Measurements from ENCODE around the gene METTL24.

Gene METTL24

GRCh38 chr6:110357664-110358552, at the start of gene METTL24:
Gene METTL24 (minus strand): TSS chr6:110358349. CDS start chr6:110358272, 77 bp downstream.
- no peak for DNase-seq (ENCODE audit: low read depth, low spot score)

DNA sequence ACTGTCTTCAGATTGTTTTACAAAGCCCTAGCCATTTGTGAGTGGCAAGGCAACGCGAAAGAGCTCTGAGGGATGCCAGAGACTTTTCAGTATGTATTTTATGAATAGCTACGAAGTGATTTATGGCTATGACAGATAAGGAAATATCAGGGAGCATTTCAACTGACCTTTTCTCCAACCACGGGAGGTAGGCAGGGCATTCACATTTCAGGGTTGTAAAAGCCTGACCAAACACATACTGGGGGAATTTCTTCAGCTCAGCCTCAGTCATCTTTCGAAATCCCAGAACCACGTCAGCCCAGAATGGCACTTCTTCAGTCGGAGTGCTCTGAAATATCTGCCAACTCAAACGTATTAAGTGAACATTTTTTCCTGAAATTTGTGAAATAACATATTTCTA, 46.5 kb upstream of the METTL24 start:
- no peak for DNase-seq (ENCODE audit: low read depth, low spot score)

GRCh38 chr6:110401585-110402176, 43.5 kb upstream of the METTL24 start:
- DNase-seq (ENCODE audit: low read depth, low spot score), result no peak

DNA sequence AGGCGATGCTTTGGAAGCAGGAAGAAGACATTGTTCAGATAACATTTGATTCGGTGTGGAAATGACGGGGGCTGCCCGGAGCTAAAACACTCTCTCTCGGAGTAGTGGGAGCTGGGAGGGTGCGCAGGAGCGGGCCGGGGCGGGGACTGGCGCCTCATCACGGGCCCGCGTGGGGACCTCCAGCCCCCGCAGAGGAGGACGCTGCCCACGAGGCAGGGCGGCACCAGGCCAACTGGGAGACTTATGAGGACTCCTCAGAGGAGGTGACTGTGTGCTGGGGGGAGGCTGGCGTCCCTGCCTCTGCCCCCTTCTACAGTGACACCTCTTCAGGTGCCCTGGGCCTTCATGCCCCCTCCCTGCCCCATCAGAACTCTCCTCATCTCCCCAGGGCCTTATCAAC, 42.1 kb upstream of the METTL24 start:
- no peak for DNase-seq (ENCODE audit: low read depth, low spot score)

GRCh38 chr6:110399219-110400071, 41.3 kb upstream of the METTL24 start:
- DNase-seq (ENCODE audit: low read depth, low spot score), result no peak

DNA sequence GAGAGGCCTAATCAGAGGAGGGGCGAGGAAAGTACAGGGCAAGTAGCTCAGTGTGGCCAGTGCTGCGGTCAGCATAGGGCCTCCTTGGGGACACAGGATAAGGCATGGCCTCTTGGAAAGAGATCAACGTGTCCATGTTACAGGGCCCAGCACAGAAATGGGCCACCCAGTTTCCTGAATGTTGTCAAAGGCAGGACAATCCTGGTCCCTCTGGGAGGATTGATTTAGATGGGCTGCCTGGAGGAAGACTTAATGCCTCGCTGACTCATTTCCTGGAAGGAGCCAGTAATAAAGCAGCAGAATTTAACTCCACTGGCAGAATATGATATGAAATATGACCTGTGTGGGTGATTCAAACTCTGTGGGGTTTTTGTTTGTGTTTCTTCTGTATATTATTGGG, 40.6 kb upstream of the METTL24 start:
- no peak for DNase-seq (ENCODE audit: low read depth, low spot score)

- no peak for DNase-seq (ENCODE audit: low read depth, low spot score)
These were observed 37.1 kb upstream of the METTL24 start for GRCh38 chr6:110395221-110395620.

- DNase-seq (ENCODE audit: low read depth, low spot score), result no peak
These were observed 36.3 kb upstream of the METTL24 start for GRCh38 chr6:110394409-110394808.

DNA sequence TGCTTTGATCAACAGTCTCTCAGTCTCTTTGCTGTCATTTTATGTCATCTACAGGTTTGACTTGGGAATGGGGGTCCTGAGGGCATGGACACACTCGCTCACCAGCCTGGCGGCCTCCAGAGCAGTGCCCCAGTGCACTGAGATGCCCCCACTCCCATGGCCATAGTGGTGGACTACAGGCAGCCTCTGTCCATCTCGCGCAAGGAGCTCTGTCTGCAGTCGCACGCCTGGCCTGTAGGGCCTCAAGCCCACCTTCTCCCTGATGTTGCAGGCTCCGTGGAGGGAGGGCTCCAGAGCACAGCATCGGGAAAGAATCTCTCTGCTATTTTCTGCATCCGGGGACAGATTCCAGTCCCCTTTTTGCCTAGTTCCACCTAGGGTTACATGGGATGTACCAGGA, 34.6 kb upstream of the METTL24 start:
- DNase-seq (ENCODE audit: low read depth, low spot score), result no peak

DNA sequence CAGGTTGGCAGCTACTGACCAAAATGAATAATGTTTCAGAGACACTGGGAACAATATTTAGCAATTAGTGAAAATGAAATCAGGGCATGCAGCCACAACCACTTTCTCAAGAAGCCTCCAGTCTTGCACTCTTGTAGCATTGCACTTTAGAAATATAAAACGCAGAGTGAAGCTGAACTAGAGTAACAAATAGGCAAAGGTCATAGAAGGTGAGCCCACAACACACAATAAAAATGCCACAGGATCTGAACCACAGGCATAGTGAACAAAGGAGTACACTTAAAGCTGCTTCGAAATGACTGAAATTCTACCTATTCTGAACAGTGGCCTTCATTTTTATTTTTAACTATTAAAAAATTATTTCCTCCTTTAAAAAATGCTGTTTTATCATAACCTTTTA, 32.3 kb upstream of the METTL24 start:
- no peak for DNase-seq (ENCODE audit: low read depth, low spot score)

- no peak for DNase-seq (ENCODE audit: low read depth, low spot score)
These were observed 31.7 kb upstream of the METTL24 start for GRCh38 chr6:110389689-110390382.

DNA sequence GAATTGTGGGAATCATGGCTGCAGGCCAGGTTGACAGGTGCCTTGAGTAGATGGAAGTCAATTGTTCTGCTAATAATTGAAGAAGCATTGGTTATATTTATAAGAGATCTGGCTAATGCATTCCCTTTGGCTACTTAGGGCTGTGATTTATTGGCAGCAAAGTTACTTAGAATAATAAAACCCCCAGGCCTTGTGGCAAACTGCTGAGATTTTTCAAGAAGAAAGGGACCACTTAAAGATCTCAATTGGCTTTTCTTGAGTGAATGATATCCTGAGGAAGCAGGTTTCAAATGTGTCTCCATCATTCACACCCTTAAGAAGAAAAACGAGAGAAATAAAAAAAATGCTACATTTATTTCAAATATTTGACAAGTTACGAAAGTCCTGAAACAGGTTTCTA, 29.8 kb upstream of the METTL24 start:
- no peak for DNase-seq (ENCODE audit: low read depth, low spot score)

- no peak for DNase-seq (ENCODE audit: low read depth, low spot score)
These were observed 27.3 kb upstream of the METTL24 start for GRCh38 chr6:110385458-110385863.

DNA sequence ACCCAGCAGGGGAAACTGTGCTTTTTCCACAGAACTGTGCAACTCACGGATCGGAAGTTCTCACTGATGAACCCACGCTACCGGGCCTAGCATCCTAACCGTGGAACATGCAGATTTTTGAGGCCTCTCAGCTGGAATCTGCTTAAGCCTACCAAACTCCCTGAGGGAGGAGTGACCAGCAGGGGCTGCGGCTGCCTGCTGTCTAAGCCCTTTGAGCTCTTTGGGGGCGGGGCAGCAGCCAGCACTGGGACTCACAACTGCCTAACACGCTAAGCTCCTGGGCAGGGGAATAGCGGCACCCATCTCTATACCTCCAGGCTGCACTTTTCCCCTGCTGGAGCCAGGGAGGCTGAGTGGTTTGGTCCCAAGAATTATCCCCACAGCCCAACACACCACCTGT, 20.4 kb upstream of the METTL24 start:
- DNase-seq (ENCODE audit: low read depth, low spot score), result no peak

DNA sequence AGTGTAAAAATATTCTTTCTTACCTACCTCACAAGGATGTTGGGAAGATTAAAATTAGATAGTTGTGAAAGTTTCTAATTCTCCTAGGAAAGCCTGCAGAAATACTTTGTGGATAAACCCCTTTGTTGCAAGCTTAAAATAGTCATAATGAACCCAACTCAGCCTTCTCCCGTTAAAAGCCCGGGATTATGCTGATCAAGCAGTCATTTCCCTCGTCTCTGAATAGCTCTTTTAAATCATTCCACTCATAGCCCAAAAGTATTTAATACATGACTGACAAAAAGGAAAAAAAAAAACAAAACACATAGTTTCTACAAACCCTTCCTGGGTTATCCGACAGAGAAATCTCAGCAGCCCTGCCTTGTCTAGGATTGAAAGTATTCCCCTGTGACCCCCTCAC, 10.9 kb upstream of the METTL24 start:
- DNase-seq (ENCODE audit: low read depth, low spot score), result no peak

GRCh38 chr6:110368284-110368683, 10.1 kb upstream of the METTL24 start:
- DNase-seq (ENCODE audit: low read depth, low spot score), result no peak

- DNase-seq (ENCODE audit: low read depth, low spot score), result no peak
These were observed 9.7 kb upstream of the METTL24 start for GRCh38 chr6:110367825-110368224.

- DNase-seq (ENCODE audit: low read depth, low spot score), result no peak
These were observed 8.8 kb upstream of the METTL24 start for GRCh38 chr6:110366975-110367374.

GRCh38 chr6:110366256-110366655, 8.1 kb upstream of the METTL24 start:
- DNase-seq (ENCODE audit: low read depth, low spot score), result no peak

- DNase-seq (ENCODE audit: low read depth, low spot score), result no peak
These were observed 6.4 kb upstream of the METTL24 start for GRCh38 chr6:110364364-110365105.

DNA sequence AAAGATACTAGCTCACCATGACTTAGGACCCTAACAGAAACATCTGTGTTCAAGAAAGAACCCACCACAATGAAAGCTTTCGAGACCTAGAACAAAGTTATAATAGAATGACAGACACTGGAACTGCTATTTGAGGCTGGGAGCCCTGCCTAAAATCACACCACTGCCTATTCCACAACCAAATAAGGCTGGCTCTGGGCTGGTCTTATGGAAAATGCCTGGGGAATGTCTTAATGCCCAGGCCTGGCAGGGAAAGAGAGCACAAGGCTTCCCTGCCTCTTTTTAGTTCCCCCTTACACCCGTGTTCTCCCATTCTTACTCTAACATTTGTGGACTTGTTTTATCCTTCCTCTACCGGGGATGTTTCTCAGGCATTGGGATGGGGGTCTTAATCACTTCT, 5.6 kb upstream of the METTL24 start:
- no peak for DNase-seq (ENCODE audit: low read depth, low spot score)
